NCI-H1436 (cell line): ENCODE measurements around the gene CDK3.
"Not testable (repeated sequence)": the region's sequence is repeated elsewhere in the genome, so short reads cannot be mapped to it uniquely, and the experiment has no call there.

Experiments
- DNase-seq: peaks from one replicate; lab custom pipeline; 2025; lab: John Stamatoyannopoulos, UW

Gene CDK3

DNA sequence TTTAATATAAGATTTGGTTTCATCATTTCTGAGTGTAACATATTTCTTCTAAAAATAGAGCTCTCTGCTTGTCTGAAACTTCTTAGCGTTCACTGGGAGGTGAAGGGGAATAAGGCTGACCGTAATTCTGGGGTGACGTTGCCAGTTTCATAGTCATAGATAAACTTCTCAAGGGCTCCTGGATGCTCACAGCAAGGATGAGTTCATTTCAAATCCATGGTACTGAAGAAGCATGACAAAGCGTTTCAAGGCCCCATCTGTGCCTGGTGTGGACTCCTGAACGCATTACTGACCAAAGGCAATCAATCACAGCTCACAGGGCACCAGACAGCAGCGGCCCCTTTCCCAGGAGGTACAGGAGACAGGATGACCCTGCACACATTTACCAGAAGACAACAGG lies 38.5 kb downstream of the CDK3 start:
- DNase-seq, result no peak

DNA sequence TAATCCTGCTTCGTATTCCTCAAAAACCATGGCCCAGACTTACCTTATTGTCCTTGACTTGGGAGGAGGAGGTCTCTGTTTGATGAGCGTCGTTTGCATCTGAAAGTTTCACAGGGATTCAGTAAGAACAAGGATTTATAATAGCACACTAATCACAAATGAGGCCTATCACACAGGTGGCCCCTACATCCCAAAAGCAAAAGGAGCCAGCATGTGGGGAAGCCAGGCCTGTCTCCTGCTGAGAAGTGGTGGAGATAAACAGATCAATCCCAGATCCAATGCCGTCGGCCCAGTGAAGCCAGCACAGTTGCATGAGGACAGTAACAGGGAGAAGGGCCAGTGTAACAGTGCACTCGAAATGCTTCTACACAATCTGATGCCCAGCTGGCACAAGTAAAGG lies 39.7 kb downstream of the CDK3 start:
- no peak for DNase-seq

DNA sequence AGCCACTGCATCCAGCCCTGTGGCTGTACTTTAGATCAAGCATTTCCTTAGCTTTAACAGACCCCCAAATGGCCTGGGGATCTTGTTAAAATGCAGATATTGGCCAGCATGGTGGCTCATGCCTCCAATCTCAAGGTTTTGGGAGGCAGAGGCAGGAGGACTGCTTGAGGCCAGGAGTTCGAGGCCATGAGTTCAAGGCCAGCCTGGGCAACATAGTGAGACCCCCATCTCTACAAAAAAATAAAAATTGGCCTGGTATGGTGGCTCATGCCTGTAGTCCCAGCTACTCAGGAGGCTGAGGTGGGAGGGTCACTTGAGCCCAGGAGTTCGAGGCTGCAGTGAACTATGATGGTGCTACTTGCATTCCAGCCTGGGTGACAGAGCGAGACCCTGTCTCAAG lies 42.2 kb downstream of the CDK3 start:
- DNase-seq, result not testable (repeated sequence)

DNA sequence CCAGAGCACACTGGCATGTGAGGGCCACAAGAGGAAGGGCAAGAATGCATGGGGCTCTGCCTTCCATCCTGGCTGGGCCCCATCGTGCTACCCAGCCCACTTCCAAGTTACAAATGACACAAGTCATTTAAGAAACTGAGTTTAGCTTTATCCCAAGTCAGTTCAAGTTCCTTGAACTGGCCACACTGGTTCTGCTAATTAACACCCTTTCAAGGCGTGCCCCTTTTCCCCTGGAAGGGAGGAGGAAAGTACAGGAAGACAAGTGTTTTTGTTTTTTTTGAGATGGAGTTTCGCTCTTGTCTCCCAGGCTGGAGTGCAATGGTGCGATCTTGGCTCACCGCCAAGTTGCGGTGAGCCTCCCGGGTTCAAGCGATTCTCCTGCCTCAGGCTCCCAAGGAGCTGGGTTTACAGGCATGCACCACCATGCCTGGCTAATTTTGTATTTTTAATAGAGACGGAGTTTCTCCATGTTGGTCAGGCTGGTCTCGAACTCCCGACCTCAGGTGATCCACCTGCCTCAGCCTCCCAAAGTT lies 43.9 kb downstream of the CDK3 start:
- DNase-seq, result not testable (repeated sequence)

DNA sequence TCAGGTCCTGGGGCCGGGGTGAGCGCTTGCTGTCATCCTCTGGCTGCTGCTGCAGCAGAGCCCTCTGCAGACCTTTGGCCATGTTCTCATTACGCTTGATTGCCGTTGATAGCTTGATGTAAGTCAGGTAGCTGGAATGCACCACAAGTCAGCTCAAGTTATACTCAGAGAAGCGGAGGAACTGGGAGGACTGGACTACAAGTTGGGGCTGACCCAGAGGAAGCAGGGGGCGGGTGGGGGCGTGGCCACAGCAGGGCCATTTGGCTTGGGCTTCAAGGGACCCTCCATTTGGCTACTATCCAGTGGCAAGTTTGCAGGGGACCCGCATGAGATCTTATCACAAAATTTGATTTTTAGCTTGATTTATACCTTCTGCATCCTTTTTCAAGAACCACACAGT lies 45.4 kb downstream of the CDK3 start:
- DNase-seq, result no peak

DNA sequence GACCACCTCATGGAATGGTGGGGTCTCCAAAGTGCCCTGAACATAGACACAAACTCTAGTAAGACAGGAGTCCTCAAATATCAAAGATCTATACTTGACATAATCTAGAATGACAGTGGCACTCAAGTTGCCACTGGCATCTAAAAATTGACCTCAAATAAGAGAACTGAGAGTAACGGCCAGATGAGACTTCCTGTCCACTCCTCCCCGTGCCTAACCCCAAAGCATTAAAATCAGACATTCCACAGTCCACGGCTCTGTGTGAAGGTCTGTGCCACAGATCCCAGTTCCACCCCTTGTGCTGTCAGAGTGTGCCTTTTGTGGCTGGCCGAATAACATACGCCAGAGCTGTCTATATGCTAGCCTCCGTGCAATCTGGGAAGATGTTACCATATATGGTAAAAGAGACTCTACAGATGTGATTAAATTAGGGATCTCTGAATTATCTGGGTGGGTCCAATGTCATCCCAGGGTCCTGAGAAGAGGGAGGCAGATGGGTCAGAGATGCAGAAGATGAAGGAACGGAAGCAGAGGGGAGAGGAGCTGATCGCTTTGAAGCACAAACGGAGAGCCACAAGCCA lies 47.5 kb downstream of the CDK3 start:
- no peak for DNase-seq

DNA sequence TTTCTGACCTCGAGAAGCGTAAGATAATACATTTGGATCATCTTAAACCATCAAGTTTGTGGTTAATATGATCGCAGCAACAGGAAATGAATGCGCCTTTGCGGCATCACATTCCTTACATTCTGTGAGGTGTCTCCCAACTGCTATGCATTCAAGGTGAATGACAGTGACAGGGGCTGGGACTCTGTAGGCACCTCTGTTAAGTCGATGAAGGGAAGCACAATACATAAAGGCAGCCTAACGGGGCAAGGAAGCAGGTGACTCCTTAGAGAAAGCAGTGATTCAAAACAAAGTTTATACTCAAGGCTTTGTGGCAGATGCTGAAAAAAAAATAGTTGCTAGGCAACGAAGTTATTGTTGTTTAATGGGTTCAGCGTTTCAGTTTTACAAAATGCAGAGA lies 48.1 kb downstream of the CDK3 start:
- DNase-seq, result no peak

DNA sequence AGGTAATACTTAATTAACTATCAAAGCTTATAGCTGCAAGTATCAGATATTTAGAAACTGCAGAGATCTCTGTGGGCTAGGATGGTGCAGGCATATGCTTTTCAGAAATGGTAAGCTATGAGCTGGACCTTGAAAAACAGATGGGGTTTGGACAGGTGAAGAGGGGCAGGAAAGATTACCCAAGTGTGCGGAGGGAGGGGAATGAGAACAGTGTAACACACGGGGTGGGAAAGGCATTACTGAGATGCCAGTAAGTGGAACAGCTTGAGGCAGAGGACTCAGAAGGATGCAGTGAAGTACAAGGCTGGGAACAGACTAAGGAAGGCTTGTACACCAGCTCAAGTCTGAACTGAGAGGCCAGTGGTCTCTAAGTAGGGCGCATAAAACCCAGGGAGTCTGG lies 48.6 kb downstream of the CDK3 start:
- no peak for DNase-seq

DNA sequence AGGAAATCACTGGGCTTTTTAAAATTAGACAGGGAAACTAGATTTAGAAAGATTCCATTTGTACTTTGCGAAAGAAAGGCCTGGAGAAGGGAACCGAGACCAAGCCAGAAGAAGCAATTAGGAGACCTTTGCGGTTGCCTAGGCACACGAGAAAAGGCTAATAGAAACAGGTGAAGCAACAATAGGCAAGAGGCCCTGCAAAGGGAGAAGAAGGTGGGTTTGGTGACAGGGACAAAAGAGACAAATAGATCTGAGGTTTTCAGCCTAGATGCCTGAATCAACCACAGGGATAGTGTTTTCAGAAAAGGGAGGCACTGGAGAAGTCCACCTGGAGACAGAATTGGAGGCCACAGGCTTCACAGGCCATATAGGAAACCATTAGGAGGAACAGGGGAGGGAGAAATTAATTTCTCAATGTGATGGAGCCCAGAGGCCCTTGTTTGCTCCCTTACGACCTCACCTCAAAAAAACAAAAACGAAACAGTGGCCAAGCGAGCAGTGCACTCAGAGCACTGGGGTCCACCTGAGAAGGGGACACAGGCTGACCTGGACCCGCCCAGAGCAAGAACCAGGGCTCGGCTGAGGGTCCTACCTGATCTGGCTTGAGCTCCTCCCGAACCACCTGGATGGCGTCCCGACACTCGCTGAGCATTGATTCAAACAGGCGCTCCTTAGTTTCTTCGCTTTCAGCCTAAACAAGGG lies 49.3 kb downstream of the CDK3 start:
- DNase-seq, result no peak

DNA sequence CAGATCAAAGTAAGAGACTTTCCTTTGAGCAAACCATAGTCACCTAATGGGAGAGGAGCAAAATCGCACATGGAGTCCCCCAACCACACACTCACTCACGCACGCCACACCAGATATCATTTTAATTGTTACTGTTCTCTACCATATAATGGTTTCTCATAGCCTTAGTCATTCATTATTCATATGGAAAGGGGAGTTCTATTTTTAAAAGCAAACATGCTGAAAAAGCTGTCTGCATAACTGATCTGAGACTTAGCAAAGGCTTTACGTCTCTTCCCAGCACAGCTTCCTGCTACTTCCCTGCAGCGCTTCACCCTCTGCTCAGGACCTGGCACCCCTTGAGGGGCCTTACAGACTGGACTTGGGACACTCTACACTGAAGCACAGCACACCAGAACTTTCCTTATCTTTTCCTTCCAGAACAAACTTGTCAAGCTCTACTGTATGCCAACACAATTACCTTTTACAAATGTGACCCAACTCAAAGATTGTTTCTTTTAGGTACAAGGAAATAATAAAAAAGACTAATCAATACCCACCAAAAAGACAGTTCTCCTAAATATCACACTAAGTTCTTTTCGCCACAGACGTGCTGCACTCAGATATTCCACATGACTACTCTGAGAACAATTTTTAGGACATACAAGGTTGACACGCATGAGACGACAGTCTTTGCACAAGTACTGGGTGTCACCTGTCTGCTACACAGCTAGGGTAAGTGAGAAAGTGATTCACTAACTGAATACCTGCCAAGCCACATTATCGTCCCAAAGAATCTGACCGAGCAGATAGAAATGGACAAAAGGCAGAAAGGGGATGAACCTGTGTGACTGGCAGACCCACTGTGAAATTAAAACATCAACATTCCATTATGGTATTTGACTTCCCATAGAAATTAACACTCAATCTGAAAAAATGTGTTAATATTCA lies 50.1 kb downstream of the CDK3 start:
- no peak for DNase-seq

DNA sequence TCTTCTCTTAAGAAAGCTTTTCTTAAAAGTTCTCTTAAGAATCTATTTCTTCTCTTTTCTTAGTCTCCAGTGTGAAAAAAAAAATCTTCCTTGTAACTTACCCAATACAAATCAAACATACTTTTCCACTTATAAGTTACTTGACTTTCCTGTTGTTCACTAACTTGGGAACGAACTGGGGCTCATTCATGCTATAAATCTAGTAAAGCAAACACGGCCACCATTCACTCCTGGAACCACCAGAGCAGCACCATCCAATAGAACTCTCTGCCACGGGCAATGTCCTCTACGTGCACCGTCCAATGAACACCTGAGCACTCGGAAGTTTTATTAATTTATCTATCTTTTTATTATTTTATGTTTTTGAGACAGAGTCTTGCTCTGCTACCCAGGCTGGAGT lies 50.9 kb downstream of the CDK3 start:
- DNase-seq, result no peak

DNA sequence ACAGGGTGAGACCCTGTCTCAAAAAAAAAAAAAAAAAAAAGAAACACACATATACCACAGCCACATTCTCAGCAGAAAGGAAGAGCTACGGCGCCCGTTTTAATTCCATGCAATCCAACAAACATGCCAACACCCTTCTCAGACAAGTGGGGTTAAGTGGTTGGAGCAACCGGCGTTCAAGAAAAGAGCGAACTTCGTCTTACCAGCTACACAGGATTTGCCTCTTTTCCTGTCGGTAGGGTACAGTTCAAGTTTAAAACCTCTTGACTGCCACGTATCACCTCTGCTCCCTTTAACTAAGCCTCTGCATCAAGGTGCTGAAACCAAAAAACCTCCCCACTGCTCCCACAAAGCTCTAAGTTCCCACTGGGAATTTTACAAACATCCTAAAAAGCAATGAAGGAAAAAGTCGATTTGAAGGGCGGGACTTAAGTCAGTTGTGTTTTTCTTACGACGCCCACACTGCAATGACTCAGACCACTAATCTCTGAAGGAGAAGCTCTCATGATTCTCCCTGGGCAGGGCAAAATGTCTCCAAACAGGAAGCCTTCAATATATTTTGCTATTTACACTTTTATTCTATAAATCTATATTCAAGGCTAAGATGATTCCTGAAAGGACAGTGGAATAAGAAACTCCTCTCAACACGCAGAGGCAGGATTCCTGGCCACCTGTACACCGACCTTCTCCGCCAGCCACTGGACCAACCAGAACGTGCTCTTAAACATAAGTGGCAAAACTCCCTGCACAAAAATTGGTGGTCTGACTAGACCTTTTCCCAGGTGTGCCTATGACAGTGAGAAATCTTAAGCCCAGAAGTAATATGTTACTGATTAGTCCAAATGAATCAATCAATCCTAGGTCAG lies 52.8 kb downstream of the CDK3 start:
- no peak for DNase-seq

DNA sequence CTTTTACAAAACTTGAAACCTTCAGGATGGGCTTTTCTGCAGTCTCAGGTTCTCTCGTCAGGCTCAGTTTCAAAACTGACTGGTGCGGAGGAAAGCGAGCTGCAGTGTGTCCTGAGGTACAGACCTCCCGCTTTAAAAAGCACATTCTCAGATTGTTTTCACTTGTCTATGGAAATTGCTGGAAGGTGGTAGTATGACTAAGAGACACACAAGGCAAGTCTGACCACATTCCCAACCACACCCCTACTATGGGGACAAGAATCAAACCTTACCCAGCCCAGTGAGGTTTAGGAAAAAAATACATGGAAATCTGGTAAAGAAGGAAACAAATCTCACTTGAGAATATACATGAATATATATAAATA lies 53.4 kb downstream of the CDK3 start:
- DNase-seq, result no peak
